Measurements from ENCODE around the gene PPP1R13L. TPM values are rescaled to one million over a fixed set of nuclear protein-coding genes. Genes with fewer than 3 reads are reported as not detected.
A peak's percentile ranks its signal among the peaks of the same experiment; 100 is the strongest.

Gene PPP1R13L
- total RNA-seq, 1 donor = 6.9 TPM

DNA sequence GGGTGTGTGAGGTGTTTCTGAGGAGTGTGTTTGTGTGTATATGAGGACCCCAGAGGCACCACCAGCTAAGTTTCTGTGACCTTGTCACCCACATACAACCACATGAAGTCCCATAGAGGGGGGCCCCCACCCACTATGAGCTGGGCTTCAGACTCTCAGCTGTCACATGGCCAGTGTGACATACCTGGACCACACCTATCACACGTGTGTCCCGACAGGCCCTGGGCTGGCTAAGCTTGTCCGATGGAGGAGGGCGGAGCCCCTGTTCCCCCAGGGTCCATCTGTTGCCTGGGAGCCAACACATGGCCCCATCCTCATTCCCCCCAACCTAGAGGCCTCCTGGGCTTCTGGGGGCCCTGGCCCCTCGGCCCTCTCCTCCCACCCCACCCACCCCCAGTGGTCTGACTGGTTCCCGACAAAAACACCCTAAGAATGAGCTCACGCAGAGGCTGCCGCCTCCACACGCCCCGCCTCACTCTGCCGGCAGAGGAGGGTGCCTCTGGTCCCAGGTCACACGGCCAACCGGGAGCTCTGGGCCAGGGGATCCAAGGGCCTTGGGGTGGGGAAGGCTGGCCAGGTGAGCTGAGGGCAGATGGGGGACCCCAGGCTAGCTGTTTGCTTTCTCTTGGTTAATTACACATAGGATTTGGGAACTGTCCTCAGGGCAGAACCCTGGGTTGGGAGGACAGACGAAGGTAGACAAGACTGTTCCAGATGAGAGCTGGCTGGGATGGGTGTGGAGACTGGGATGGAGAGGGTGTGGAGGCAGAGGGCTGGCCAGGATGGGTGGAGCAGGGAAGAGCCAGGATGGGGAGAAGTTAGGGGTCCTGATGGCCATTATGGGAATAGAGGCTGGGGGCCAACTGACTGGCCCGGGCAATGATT lies 60.0 kb downstream of the PPP1R13L start:
- H3K4me1 ChIP-seq (ENCODE audit: insufficient read depth, low read length) = no peaks in the 10 kb centered on the region
- no peak overlapping the region for H3K27ac ChIP-seq (ENCODE audit: low read depth, low read length)
- no peak overlapping the region for H2AFZ ChIP-seq (ENCODE audit: low read length)
- H3K9me3 ChIP-seq (ENCODE audit: low read depth, low read length) = no peaks in the 10 kb centered on the region
- H3K4me3 ChIP-seq (ENCODE audit: insufficient read depth, low read length) = no peak overlapping the region
- H3K79me2 ChIP-seq (ENCODE audit: insufficient read depth, low read length) = no peaks in the 10 kb centered on the region
- no peaks in the 10 kb centered on the region for H3K36me3 ChIP-seq (ENCODE audit: insufficient read depth, low read length)
- H4K20me1 ChIP-seq (ENCODE audit: insufficient read depth, low read length) = peaks cover 6% of the 10 kb centered on the region
- no peak overlapping the region for H3K4me2 ChIP-seq (ENCODE audit: insufficient read depth, low read length)
- DNase-seq (ENCODE audit: insufficient read length, low spot score, missing footprints) = peak; percentile 74
- H3K27me3 ChIP-seq (ENCODE audit: insufficient read depth, low read length) = peaks cover 15% of the 10 kb centered on the region
- TF ChIP-seq, protein P1, sequence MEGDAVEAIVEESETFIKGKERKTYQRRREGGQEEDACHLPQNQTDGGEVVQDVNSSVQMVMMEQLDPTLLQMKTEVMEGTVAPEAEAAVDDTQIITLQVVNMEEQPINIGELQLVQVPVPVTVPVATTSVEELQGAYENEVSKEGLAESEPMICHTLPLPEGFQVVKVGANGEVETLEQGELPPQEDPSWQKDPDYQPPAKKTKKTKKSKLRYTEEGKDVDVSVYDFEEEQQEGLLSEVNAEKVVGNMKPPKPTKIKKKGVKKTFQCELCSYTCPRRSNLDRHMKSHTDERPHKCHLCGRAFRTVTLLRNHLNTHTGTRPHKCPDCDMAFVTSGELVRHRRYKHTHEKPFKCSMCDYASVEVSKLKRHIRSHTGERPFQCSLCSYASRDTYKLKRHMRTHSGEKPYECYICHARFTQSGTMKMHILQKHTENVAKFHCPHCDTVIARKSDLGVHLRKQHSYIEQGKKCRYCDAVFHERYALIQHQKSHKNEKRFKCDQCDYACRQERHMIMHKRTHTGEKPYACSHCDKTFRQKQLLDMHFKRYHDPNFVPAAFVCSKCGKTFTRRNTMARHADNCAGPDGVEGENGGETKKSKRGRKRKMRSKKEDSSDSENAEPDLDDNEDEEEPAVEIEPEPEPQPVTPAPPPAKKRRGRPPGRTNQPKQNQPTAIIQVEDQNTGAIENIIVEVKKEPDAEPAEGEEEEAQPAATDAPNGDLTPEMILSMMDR (IDR thresholded peaks at IDR 0.05; ENCODE audit: extremely low read depth, low read depth, low read length) = no peak

DNA sequence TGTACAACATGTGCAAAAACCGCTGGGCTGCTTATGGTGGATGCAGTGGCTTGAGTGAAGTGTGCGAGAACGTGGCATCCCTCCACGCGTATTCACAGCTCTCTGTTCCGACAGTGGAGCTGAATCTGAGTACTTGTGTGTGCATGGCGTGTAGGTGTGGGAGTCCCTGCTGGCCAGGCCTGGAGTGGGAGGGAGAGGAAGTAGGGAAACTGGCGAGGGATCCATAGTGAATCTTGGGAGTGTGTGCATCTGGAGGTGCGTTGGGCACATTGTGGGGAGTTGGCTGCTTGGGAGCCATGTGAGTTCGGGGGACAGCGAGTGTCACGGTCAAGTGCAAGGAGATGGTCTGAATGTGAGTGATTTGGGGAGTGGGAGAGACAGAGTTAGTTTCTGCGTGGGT lies 62.0 kb downstream of the PPP1R13L start:
- Histone ChIP-seq H3K4me2 (ENCODE audit: insufficient read depth, low read length) (no peak overlapping the region), H3K36me3 (ENCODE audit: insufficient read depth, low read length) (no peaks in the 10 kb centered on the region), H3K79me2 (ENCODE audit: insufficient read depth, low read length) (no peaks in the 10 kb centered on the region), H3K27me3 (ENCODE audit: insufficient read depth, low read length) (peaks cover 15% of the 10 kb centered on the region), H4K20me1 (ENCODE audit: insufficient read depth, low read length) (no peaks in the 10 kb centered on the region), H2AFZ (ENCODE audit: low read length) (no peak overlapping the region), H3K4me1 (ENCODE audit: insufficient read depth, low read length) (peaks cover 5% of the 10 kb centered on the region), H3K4me3 (ENCODE audit: insufficient read depth, low read length) (no peak overlapping the region), H3K27ac (ENCODE audit: low read depth, low read length) (no peak overlapping the region), H3K9me3 (ENCODE audit: low read depth, low read length) (no peaks in the 10 kb centered on the region)
- peak; percentile 81 for DNase-seq (ENCODE audit: insufficient read length, low spot score, missing footprints)
- TF ChIP-seq, protein P1 (IDR thresholded peaks at IDR 0.05; ENCODE audit: extremely low read depth, low read depth, low read length) = no peak

DNA sequence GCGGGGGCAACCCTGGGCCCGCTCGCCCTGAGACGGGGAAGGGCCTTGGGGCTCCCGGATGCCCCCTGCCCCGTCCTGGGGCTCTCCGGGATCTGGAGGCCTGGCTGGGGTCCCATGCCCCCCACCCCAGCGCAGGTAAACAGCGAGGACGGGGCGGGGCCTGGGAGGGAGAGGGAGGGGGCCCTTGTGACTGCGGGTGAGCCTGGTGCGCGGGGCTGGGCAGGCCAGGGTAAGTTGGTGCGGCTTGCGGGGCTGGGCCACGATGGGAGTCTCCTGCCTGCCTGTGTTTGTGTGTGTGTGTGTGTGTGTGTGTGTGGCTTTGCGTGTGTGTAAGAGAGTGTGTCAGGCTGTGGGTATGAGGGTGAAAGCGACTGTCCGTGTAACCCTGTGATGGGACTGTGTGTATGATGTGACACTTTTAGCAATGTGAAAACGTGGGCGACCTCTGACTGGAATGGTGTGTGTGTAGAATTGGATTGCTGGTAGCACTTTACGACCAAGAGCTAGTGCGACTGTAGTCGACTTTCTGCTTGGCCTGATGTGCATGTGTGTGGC lies 63.9 kb downstream of the PPP1R13L start:
- no peaks in the 10 kb centered on the region for H3K9me3 ChIP-seq (ENCODE audit: low read depth, low read length)
- peak; percentile 86 for DNase-seq (ENCODE audit: insufficient read length, low spot score, missing footprints)
- peaks cover 5% of the 10 kb centered on the region for H3K4me1 ChIP-seq (ENCODE audit: insufficient read depth, low read length)
- no peaks in the 10 kb centered on the region for H3K36me3 ChIP-seq (ENCODE audit: insufficient read depth, low read length)
- peaks cover 15% of the 10 kb centered on the region for H3K27me3 ChIP-seq (ENCODE audit: insufficient read depth, low read length)
- no peak overlapping the region for H2AFZ ChIP-seq (ENCODE audit: low read length)
- TF ChIP-seq, protein P1 (IDR thresholded peaks at IDR 0.05; ENCODE audit: extremely low read depth, low read depth, low read length) = no peak
- H3K4me3 ChIP-seq (ENCODE audit: insufficient read depth, low read length) = peak overlapping the region; percentile 42
- no peaks in the 10 kb centered on the region for H4K20me1 ChIP-seq (ENCODE audit: insufficient read depth, low read length)
- no peaks in the 10 kb centered on the region for H3K79me2 ChIP-seq (ENCODE audit: insufficient read depth, low read length)
- H3K4me2 ChIP-seq (ENCODE audit: insufficient read depth, low read length) = peak overlapping the region; percentile 30
- no peak overlapping the region for H3K27ac ChIP-seq (ENCODE audit: low read depth, low read length)

DNA sequence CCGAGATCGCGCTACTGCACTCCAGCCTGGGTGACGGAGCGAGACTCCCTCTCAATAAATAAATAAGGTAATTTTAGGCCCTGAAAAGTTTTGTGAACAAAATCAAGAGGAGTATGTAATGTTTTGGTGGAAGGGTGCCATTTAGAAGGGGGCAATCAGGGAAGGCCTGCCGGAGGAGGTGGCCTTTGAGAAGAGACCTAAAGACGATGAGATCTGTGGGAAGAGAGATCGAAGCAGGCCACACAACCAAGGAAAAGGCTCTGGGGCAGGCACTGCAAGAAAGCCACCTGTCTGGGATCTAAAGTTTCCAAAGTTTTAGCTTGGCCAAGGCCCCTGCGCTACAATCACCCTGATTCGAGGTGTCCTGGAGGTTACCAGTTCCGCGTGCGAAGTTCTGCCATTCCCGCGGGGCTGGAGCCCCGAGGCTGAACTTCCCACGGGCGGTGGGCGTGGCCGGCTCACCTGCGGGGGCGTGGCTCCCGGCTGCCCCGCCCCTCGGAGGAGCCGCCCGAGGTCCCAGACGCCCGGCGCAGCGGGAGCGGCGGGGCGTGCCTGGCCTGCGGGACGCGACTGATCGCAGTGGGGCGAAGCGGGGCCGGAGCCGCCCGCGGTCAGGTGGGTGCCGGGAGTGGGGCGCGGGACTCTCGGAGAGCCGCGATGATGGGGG lies 64.5 kb downstream of the PPP1R13L start, which contains the start of gene KLC3:
Gene KLC3 (plus strand): TSS at position 519 of the 667 bp plus-strand sequence. CDS start 4,792 bp downstream, outside the sequence.
- H3K9me3 ChIP-seq (ENCODE audit: low read depth, low read length) = no peaks in the 10 kb centered on the region
- peak within 1 kb of the TSS; percentile 30 for H3K4me2 ChIP-seq (ENCODE audit: insufficient read depth, low read length)
- no peaks in the 10 kb centered on the region for H4K20me1 ChIP-seq (ENCODE audit: insufficient read depth, low read length)
- TF ChIP-seq, protein P1 (IDR thresholded peaks at IDR 0.05; ENCODE audit: extremely low read depth, low read depth, low read length) = no peak
- H2AFZ ChIP-seq (ENCODE audit: low read length) = no peak within 1 kb of the TSS
- no peaks in the 10 kb centered on the region for H3K79me2 ChIP-seq (ENCODE audit: insufficient read depth, low read length)
- H3K4me3 ChIP-seq (ENCODE audit: insufficient read depth, low read length) = peak within 1 kb of the TSS; percentile 42
- H3K4me1 ChIP-seq (ENCODE audit: insufficient read depth, low read length) = peaks cover 5% of the 10 kb centered on the region
- H3K27me3 ChIP-seq (ENCODE audit: insufficient read depth, low read length) = peaks cover 15% of the 10 kb centered on the region
- peak; percentile 83 for DNase-seq (ENCODE audit: insufficient read length, low spot score, missing footprints)
- H3K36me3 ChIP-seq (ENCODE audit: insufficient read depth, low read length) = no peaks in the 10 kb centered on the region
- no peak within 1 kb of the TSS for H3K27ac ChIP-seq (ENCODE audit: low read depth, low read length)
